Osteoblast (primary cell): ENCODE data around the gene UBE2E3. TPM values are rescaled to one million over a fixed set of nuclear protein-coding genes. Genes with fewer than 3 reads are reported as not detected.

Experiments used
- DNase-seq: peaks from one replicate; pipeline ENCODE4 v3.0.0; 2011; ENCODE audit warnings: low spot score, mixed read lengths; ENCODE audit not compliant: insufficient read length; ENCODE audit errors: missing footprints
- H2AFZ ChIP-seq: 2 replicates; pipeline ENCODE4 v1.6.0; 2011; ENCODE audit warnings: mild to moderate bottlenecking, low read length
- H3K27ac ChIP-seq: 2 replicates; pipeline ENCODE4 v1.5.1; 2011; ENCODE audit warnings: mild to moderate bottlenecking, low read depth, low read length, moderate library complexity
- H3K27me3 ChIP-seq: 2 replicates; pipeline ENCODE4 v1.6.0; 2012; ENCODE audit warnings: mild to moderate bottlenecking, control low read depth, inconsistent platforms, low read length, moderate library complexity; ENCODE audit not compliant: insufficient read depth
- H3K36me3 ChIP-seq: 2 replicates; pipeline ENCODE4 v1.5.1; 2011; ENCODE audit warnings: mild to moderate bottlenecking, low read length, control low read depth, moderate library complexity; ENCODE audit not compliant: insufficient read depth
- H3K4me1 ChIP-seq: 2 replicates; pipeline ENCODE4 v1.5.1; 2011; ENCODE audit warnings: mild to moderate bottlenecking, low read length, control low read depth, moderate library complexity; ENCODE audit not compliant: insufficient read depth
- H3K4me2 ChIP-seq: 2 replicates; pipeline ENCODE4 v1.6.0; 2011; ENCODE audit warnings: mild to moderate bottlenecking, low read length; ENCODE audit not compliant: insufficient read depth
- H3K4me3 ChIP-seq: fragments of 200-600 bp; sonication (generic); 3 replicates; pipeline ENCODE4 v1.5.1; 2012; ENCODE audit warnings: mild to moderate bottlenecking, low read length, inconsistent platforms; ENCODE audit not compliant: insufficient read depth
- H3K79me2 ChIP-seq: 2 replicates; pipeline ENCODE4 v1.6.0; 2012; ENCODE audit warnings: mild to moderate bottlenecking, low read length, control low read depth, inconsistent platforms; ENCODE audit not compliant: insufficient read depth
- H3K9me3 ChIP-seq: 2 replicates; pipeline ENCODE4 v1.5.1; 2011; ENCODE audit warnings: low read depth, low read length, control low read depth
- H4K20me1 ChIP-seq: 2 replicates; pipeline ENCODE4 v1.6.0; 2012; ENCODE audit warnings: mild to moderate bottlenecking, low read length, control low read depth; ENCODE audit not compliant: insufficient read depth
- total RNA-seq: library from RNA; depleted of rRNA; stranded (reverse); fragments of >200 nt; gene quantifications from 2 replicates; pipeline ENCODE4 v1.2.3, GENCODE V29; 2012
- TF ChIP-seq, protein P1 (sequence below): IDR thresholded peaks from 2 replicates; pipeline ENCODE4 v1.5.1; 2011; ENCODE audit warnings: mild to moderate bottlenecking, low read depth, low read length, moderate library complexity; ENCODE audit errors: extremely low read depth

The UBE2E3 gene
- total RNA-seq, 1 donor = 58.3 TPM

DNA sequence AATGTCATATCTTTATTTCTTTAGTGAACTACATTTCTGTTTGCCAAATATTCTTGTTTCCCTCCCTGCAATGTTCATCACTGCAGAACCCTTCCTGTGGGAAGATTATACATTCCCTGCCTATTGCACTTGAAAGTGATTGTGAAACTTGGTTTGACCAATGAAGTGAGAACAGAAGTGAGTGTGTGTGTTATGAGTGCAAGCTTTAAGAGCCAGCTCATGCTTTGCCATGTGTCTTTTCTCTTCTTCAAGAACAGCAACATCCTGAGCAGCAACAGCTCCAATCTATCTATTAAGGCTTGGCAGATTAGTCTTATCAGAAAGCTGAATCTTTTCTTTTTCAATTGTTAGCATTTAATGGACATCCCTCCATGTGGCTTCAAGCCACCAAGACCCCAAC, 42.0 kb upstream of the UBE2E3 start:
- TF ChIP-seq, protein P1, sequence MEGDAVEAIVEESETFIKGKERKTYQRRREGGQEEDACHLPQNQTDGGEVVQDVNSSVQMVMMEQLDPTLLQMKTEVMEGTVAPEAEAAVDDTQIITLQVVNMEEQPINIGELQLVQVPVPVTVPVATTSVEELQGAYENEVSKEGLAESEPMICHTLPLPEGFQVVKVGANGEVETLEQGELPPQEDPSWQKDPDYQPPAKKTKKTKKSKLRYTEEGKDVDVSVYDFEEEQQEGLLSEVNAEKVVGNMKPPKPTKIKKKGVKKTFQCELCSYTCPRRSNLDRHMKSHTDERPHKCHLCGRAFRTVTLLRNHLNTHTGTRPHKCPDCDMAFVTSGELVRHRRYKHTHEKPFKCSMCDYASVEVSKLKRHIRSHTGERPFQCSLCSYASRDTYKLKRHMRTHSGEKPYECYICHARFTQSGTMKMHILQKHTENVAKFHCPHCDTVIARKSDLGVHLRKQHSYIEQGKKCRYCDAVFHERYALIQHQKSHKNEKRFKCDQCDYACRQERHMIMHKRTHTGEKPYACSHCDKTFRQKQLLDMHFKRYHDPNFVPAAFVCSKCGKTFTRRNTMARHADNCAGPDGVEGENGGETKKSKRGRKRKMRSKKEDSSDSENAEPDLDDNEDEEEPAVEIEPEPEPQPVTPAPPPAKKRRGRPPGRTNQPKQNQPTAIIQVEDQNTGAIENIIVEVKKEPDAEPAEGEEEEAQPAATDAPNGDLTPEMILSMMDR = no peak
- H3K4me2 ChIP-seq = no peak overlapping the region
- H3K79me2 ChIP-seq = no peaks in the 10 kb centered on the region
- no peaks in the 10 kb centered on the region for H3K27me3 ChIP-seq
- no peak for DNase-seq
- no peaks in the 10 kb centered on the region for H3K9me3 ChIP-seq
- no peak overlapping the region for H3K27ac ChIP-seq
- H3K4me3 ChIP-seq = no peak overlapping the region
- H2AFZ ChIP-seq = no peak overlapping the region
- no peaks in the 10 kb centered on the region for H4K20me1 ChIP-seq
- no peaks in the 10 kb centered on the region for H3K4me1 ChIP-seq
- no peaks in the 10 kb centered on the region for H3K36me3 ChIP-seq

DNA sequence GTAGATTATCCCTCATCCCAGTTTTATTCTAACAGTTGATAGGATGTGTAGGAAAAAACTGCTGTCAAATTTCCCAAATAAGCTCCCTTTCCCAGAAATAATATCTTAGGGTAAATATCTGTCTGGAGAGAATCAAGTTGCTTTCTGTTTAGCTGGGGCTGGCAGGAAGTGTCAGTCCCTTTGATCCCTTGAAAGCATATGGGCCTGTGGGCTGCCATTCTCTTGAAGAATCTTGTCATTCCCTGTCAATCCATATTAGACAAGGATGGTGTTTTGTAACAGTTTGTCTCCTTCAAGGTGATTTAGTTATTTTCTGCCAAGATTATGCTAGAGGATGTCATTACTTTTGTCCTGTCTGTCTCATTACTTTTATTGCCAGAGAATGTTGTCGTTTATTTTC, 37.1 kb upstream of the UBE2E3 start:
- H3K9me3 ChIP-seq = no peaks in the 10 kb centered on the region
- H3K27me3 ChIP-seq = no peaks in the 10 kb centered on the region
- H3K79me2 ChIP-seq = no peaks in the 10 kb centered on the region
- no peaks in the 10 kb centered on the region for H3K36me3 ChIP-seq
- H2AFZ ChIP-seq = no peak overlapping the region
- H3K27ac ChIP-seq = no peak overlapping the region
- no peak overlapping the region for H3K4me3 ChIP-seq
- no peak overlapping the region for H3K4me2 ChIP-seq
- TF ChIP-seq, protein P1 = no peak
- no peaks in the 10 kb centered on the region for H4K20me1 ChIP-seq
- DNase-seq = no peak
- no peaks in the 10 kb centered on the region for H3K4me1 ChIP-seq

DNA sequence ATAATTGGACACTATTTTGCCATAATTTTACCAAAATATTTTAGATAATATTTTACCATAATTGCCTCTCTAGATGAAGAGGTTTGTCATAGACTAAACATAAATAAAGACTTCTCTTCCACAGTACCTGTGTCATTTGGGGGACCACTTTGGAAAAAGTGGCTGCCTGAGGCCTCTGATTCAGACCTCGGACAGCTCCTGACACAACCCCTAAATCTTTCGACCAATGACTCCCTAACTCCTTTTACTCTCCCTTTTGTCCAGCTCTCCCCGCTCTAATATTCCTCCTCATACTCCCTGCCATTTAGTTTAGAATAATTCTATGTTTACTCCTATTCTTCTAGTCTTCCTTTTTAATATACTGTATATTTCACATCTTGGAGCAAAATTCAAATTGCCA, 36.0 kb upstream of the UBE2E3 start:
- Histone ChIP-seq H3K27ac (no peak overlapping the region), H3K4me2 (no peak overlapping the region), H4K20me1 (no peaks in the 10 kb centered on the region), H3K27me3 (no peaks in the 10 kb centered on the region), H3K4me1 (no peaks in the 10 kb centered on the region), H3K79me2 (no peaks in the 10 kb centered on the region), H3K36me3 (no peaks in the 10 kb centered on the region), H2AFZ (no peak overlapping the region), H3K9me3 (no peaks in the 10 kb centered on the region), H3K4me3 (no peak overlapping the region)
- DNase-seq = no peak
- TF ChIP-seq, protein P1 = no peak

DNA sequence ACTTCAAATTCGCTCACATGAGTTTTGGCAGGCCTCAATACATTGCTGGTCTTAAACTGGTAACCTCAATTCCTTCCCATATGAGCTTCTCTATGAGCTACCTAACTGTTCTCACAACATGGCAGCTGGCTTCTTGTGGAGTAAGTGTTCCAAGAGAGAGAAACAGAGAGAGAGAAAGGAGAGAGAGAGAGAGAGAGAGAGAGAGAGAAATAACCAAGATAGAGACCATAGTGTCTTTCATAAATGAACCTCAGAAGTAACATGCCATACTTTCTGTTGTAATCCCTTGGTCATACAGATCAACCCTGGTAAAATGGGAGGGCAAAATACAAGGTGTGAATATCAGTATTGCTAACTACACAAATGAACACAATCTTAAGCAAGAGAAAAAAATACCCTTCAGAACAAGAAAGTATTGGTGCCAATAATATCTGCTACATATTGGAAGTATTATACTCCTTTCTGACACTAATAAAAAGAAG, 33.2 kb upstream of the UBE2E3 start:
- Histone ChIP-seq H3K36me3 (no peaks in the 10 kb centered on the region), H3K4me1 (no peaks in the 10 kb centered on the region), H3K79me2 (no peaks in the 10 kb centered on the region), H3K27ac (no peak overlapping the region), H3K9me3 (no peaks in the 10 kb centered on the region), H3K27me3 (no peaks in the 10 kb centered on the region), H3K4me2 (no peak overlapping the region), H3K4me3 (no peak overlapping the region), H4K20me1 (no peaks in the 10 kb centered on the region), H2AFZ (no peak overlapping the region)
- no peak for DNase-seq
- TF ChIP-seq, protein P1 = no peak
